HEK293 (cell line): Measurements from ENCODE around the gene ATP5PB.

Source experiments
- CTCF ChIA-PET: fragments of 350-600 bp; formaldehyde crosslinking; extraction: SDS; loops from one replicate; lab custom pipeline; 2021; ENCODE audit warnings: antibody characterized with exemption; lab: Yijun Ruan, JAX
- POLR2A ChIA-PET: fragments of 300-600 bp; formaldehyde crosslinking; extraction: SDS; loops from one replicate; lab custom pipeline; 2020; ENCODE audit warnings: antibody characterized with exemption, inconsistent platforms; lab: Yijun Ruan, JAX
- H3K27ac ChIP-seq: fragments of 200-500 bp; sonication (Bioruptor generic); 2 replicates; pipeline ENCODE4 v1.5.1; 2014; ENCODE audit warnings: low read depth, low read length, control low read depth, inconsistent platforms; ENCODE audit errors: extremely low read depth
- H3K36me3 ChIP-seq, 2 experiments: fragments of 200-500 bp in 1 of 2; sonication (Bioruptor generic) in 1 of 2; 1 replicate in 1 of 2; 2 replicates in 1 of 2; pipeline ENCODE4 v1.5.1; 2014 to 2017; ENCODE audit warnings: inconsistent platforms in 2 of 2, low read length in 2 of 2; ENCODE audit not compliant: control insufficient read depth in 2 of 2, insufficient read depth in 1 of 2
- H3K4me1 ChIP-seq: fragments of 200-500 bp; sonication (Bioruptor generic); 2 replicates; pipeline ENCODE4 v1.5.1; 2014; ENCODE audit warnings: mild to moderate bottlenecking, low read length, inconsistent platforms; ENCODE audit not compliant: control insufficient read depth, insufficient read depth
- H3K4me3 ChIP-seq: 2 replicates; pipeline ENCODE4 v1.5.1; 2011; ENCODE audit warnings: low read depth, mild to moderate bottlenecking, control low read depth, low read length, moderate library complexity
- H3K9me3 ChIP-seq: fragments of 200-500 bp; sonication (Bioruptor generic); 2 replicates; pipeline ENCODE4 v1.5.1; 2014; ENCODE audit warnings: low read depth, low read length, inconsistent platforms; ENCODE audit not compliant: control insufficient read depth, insufficient read depth
- HIC1 ChIP-seq: fragments of 450-650 bp; formaldehyde crosslinking; IDR thresholded peaks from 2 replicates; pipeline ENCODE4 v1.5.1; 2016; ENCODE audit warnings: missing biosample characterization, missing genetic modification characterization
- KLF17 ChIP-seq: fragments of 450-650 bp; formaldehyde crosslinking; IDR thresholded peaks from 2 replicates; pipeline ENCODE4 v1.5.1; 2016; ENCODE audit warnings: missing biosample characterization, missing genetic modification characterization
- KLF7 ChIP-seq: fragments of 450-650 bp; formaldehyde crosslinking; IDR thresholded peaks from 2 replicates; pipeline ENCODE4 v1.5.1; 2016; ENCODE audit warnings: missing biosample characterization, missing genetic modification characterization, borderline replicate concordance
- PBX3 ChIP-seq: sonication (generic); formaldehyde crosslinking; IDR thresholded peaks from 2 replicates; pipeline ENCODE4 v1.8.1; 2022; ENCODE audit warnings: mild to moderate bottlenecking, moderate library complexity, missing genetic modification reagents
- SETDB1 ChIP-seq: IDR thresholded peaks from one replicate; pipeline ENCODE4 v1.6.1; 2017; ENCODE audit warnings: mild to moderate bottlenecking, low read length, moderate library complexity, mixed read lengths; ENCODE audit not compliant: insufficient read length
- SP3 ChIP-seq: fragments of 450-650 bp; formaldehyde crosslinking; IDR thresholded peaks from 2 replicates; pipeline ENCODE4 v1.5.1; 2016; ENCODE audit warnings: missing biosample characterization, missing genetic modification characterization
- TRIM28 ChIP-seq: IDR thresholded peaks from 2 replicates; pipeline ENCODE4 v1.6.1; 2011; ENCODE audit warnings: low read length, control low read depth, borderline replicate concordance
- ZBTB11 ChIP-seq: fragments of 450-650 bp; formaldehyde crosslinking; conservative IDR thresholded peaks from 2 replicates; pipeline ENCODE4 v1.5.1; 2016; ENCODE audit warnings: low read depth, missing biosample characterization, missing genetic modification characterization
- ZFP3 ChIP-seq: fragments of 450-650 bp; formaldehyde crosslinking; IDR thresholded peaks from 2 replicates; pipeline ENCODE4 v1.5.1; 2016; ENCODE audit warnings: low read depth, missing biosample characterization, missing genetic modification characterization
- ZNF133 ChIP-seq: fragments of 450-650 bp; formaldehyde crosslinking; IDR thresholded peaks from 2 replicates; pipeline ENCODE4 v1.5.1; 2016; ENCODE audit warnings: missing biosample characterization, missing genetic modification characterization
- ZNF274 ChIP-seq, 2 experiments: fragments of 200-500 bp in 1 of 2; fragments of 450-650 bp in 1 of 2; sonication (Bioruptor generic) in 1 of 2; formaldehyde crosslinking in 1 of 2; IDR thresholded peaks; 2 replicates each; pipeline versions ENCODE4 v1.5.1 to v1.6.1; 2014 to 2016; ENCODE audit warnings: borderline replicate concordance in 1 of 2, inconsistent platforms in 1 of 2, low read length in 1 of 2, missing biosample characterization in 1 of 2, missing genetic modification characterization in 1 of 2
- ZNF335 ChIP-seq: fragments of 450-650 bp; formaldehyde crosslinking; conservative IDR thresholded peaks from 2 replicates; pipeline ENCODE4 v1.5.1; 2016; ENCODE audit warnings: missing biosample characterization, missing genetic modification characterization
- ZNF433 ChIP-seq: fragments of 450-650 bp; formaldehyde crosslinking; IDR thresholded peaks from 2 replicates; pipeline ENCODE4 v1.5.1; 2016; ENCODE audit warnings: missing biosample characterization, missing genetic modification characterization, low read depth
- ZNF473 ChIP-seq: fragments of 450-650 bp; formaldehyde crosslinking; IDR thresholded peaks from 2 replicates; pipeline ENCODE4 v1.5.1; 2017; ENCODE audit warnings: missing biosample characterization, missing genetic modification characterization
- ZNF521 ChIP-seq: fragments of 450-650 bp; formaldehyde crosslinking; IDR thresholded peaks from 2 replicates; pipeline ENCODE4 v1.5.1; 2017; ENCODE audit warnings: missing biosample characterization, mild to moderate bottlenecking, missing genetic modification characterization
- ZNF558 ChIP-seq: fragments of 450-650 bp; formaldehyde crosslinking; IDR thresholded peaks from 2 replicates; pipeline ENCODE4 v1.5.1; 2016; ENCODE audit warnings: missing biosample characterization, missing genetic modification characterization
- ZNF600 ChIP-seq: fragments of 450-650 bp; formaldehyde crosslinking; IDR thresholded peaks from 2 replicates; pipeline ENCODE4 v1.5.1; 2016; ENCODE audit warnings: missing biosample characterization, missing genetic modification characterization
- ZNF654 ChIP-seq: fragments of 450-650 bp; formaldehyde crosslinking; IDR thresholded peaks from 2 replicates; pipeline ENCODE4 v1.5.1; 2016; ENCODE audit warnings: low read depth, missing biosample characterization, missing genetic modification characterization
- ZNF704 ChIP-seq: fragments of 450-650 bp; formaldehyde crosslinking; IDR thresholded peaks from 2 replicates; pipeline ENCODE4 v1.5.1; 2016; ENCODE audit warnings: missing biosample characterization, missing genetic modification characterization
- ZNF830 ChIP-seq: fragments of 450-650 bp; IDR thresholded peaks from 2 replicates; pipeline ENCODE4 v1.5.0; 2018; ENCODE audit warnings: missing biosample characterization, missing genetic modification characterization, low read depth, mild to moderate bottlenecking, moderate library complexity

Gene ATP5PB

GRCh38 chr1:111462370-111463028 lies 13.2 kb downstream of the ATP5PB start:
- H3K9me3 ChIP-seq, result no peaks in the 10 kb centered on the region
- no peak overlapping the region for H3K27ac ChIP-seq
- peaks cover 3% of the 10 kb centered on the region; the same call in 1 of the 2 replicates for H3K4me1 ChIP-seq
- ChIA-PET CTCF (interaction anchor here (0.6 to 1.5 kb wide), 4 partner anchors 9 to 992 kb away, joined by 3 to 4 read pairs (median 4); no protein-coding TSS in a partner anchor), POLR2A (no interaction called here)
- no peak for TF ChIP-seq KLF17 (tag by site-specific recombination)
- TF ChIP-seq ZFP3, result no peak
- no peak for TF ChIP-seq SP3
- no peak for TF ChIP-seq ZNF433 (tag by site-specific recombination)
- TF ChIP-seq SETDB1, result no peak
- no peak for TF ChIP-seq ZNF335
- peaks cover 22 to 54% of the 10 kb centered on the region in 2 experiments for H3K36me3 ChIP-seq
- no peak overlapping the region for H3K4me3 ChIP-seq

GRCh38 chr1:111463029-111463683 lies 13.9 kb downstream of the ATP5PB start:
- H3K36me3 ChIP-seq, result peaks cover 17 to 54% of the 10 kb centered on the region in 2 experiments
- no peak overlapping the region for H3K27ac ChIP-seq
- ChIA-PET POLR2A (no interaction called here), CTCF (interaction anchor here (0.6 to 1.5 kb wide), 7 partner anchors 9 to 991 kb away, joined by 3 to 4 read pairs (median 3); no protein-coding TSS in a partner anchor)
- TF ChIP-seq ZNF133 (tag by site-specific recombination) (no peak), PBX3 (CRISPR knock-in tag) (no peak), ZNF521 (tag by site-specific recombination) (no peak), ZNF558 (no peak), ZNF600 (tag by site-specific recombination) (no peak), KLF7 (tag by site-specific recombination) (no peak), ZBTB11 (tag by site-specific recombination) (no peak), ZNF830 (tag by site-specific recombination) (no peak)
- H3K9me3 ChIP-seq, result no peaks in the 10 kb centered on the region
- peaks cover 3% of the 10 kb centered on the region; the same call in 1 of the 2 replicates for H3K4me1 ChIP-seq
- no peak overlapping the region for H3K4me3 ChIP-seq

- no peaks in the 10 kb centered on the region for H3K9me3 ChIP-seq
- no peak overlapping the region for H3K27ac ChIP-seq
- no peak overlapping the region for H3K4me3 ChIP-seq
- CTCF ChIA-PET, result no interaction called here
- no peak for TF ChIP-seq ZNF274 (IDR thresholded peaks at IDR 0.05; ENCODE audit: low read length)
- TF ChIP-seq ZNF274 (tag by site-specific recombination; IDR thresholded peaks at IDR 0.05; ENCODE audit: borderline replicate concordance), result no peak
- TF ChIP-seq ZNF654 (tag by site-specific recombination), result no peak
- no peak for TF ChIP-seq ZNF704 (tag by site-specific recombination)
- TF ChIP-seq ZNF473 (tag by site-specific recombination), result no peak
- TF ChIP-seq TRIM28, result no peak
- no peak for TF ChIP-seq HIC1 (tag by site-specific recombination)
- peaks cover 6 to 54% of the 10 kb centered on the region in 2 experiments for H3K36me3 ChIP-seq
- POLR2A ChIA-PET, result no interaction called here
- H3K4me1 ChIP-seq, result peaks cover 3% of the 10 kb centered on the region; the same call in 1 of the 2 replicates
These were observed 16.5 kb downstream of the ATP5PB start for GRCh38 chr1:111465754-111466153.
